RKO (cell line): ENCODE data around the gene PGRMC1.
"Not testable (repeated sequence)": the region's sequence is repeated elsewhere in the genome, so short reads cannot be mapped to it uniquely, and the experiment has no call there.

Source experiments
- DNase-seq: peaks from one replicate; pipeline ENCODE4 v3.0.0-alpha.2; 2016; ENCODE audit warnings: low spot score

The PGRMC1 gene

GRCh38 chrX:119235051-119235511 lies 1.0 kb upstream of the PGRMC1 start:
- no peak for DNase-seq

GRCh38 chrX:119236623-119237561 lies 807 bp downstream of the PGRMC1 start:
- peak; percentile 71 for DNase-seq

- DNase-seq = peak; percentile 30
Observed at GRCh38 chrX:119237562-119237942, 1.5 kb downstream of the PGRMC1 start.

- DNase-seq = peak; percentile 69
Observed at GRCh38 chrX:119238557-119238956, 2.5 kb downstream of the PGRMC1 start.

GRCh38 chrX:119240356-119240755 lies 4.3 kb downstream of the PGRMC1 start:
- DNase-seq = peak; percentile 52

- DNase-seq = no peak
Observed at GRCh38 chrX:119247702-119248101, 11.6 kb downstream of the PGRMC1 start.

GRCh38 chrX:119249891-119250290 lies 13.8 kb downstream of the PGRMC1 start:
- DNase-seq = no peak

- DNase-seq = no peak
Observed at GRCh38 chrX:119251386-119251785, 15.3 kb downstream of the PGRMC1 start.

GRCh38 chrX:119252716-119253115 lies 16.6 kb downstream of the PGRMC1 start:
- no peak for DNase-seq

- peak; percentile 46 for DNase-seq
Observed at GRCh38 chrX:119266364-119266995, 30.4 kb downstream of the PGRMC1 start.

- DNase-seq = not testable (repeated sequence)
Observed at GRCh38 chrX:119267115-119267514, 31.0 kb downstream of the PGRMC1 start.

- no peak for DNase-seq
Observed at GRCh38 chrX:119272882-119273419, 36.9 kb downstream of the PGRMC1 start.

GRCh38 chrX:119273420-119274192 lies 37.5 kb downstream of the PGRMC1 start:
- no peak for DNase-seq

- not testable (repeated sequence) for DNase-seq
Observed at GRCh38 chrX:119282347-119282746, 46.3 kb downstream of the PGRMC1 start.

- DNase-seq = no peak
Observed at GRCh38 chrX:119288890-119289393, 52.9 kb downstream of the PGRMC1 start.

- no peak for DNase-seq
Observed at GRCh38 chrX:119290476-119290875, 54.4 kb downstream of the PGRMC1 start.

- DNase-seq = not testable (repeated sequence)
Observed at GRCh38 chrX:119291246-119291645, 55.2 kb downstream of the PGRMC1 start.

GRCh38 chrX:119292445-119292844 lies 56.4 kb downstream of the PGRMC1 start:
- peak; percentile 19 for DNase-seq
